Fibroblast of skin of back (primary cell): ENCODE results near the gene SEC61A1.

ENCODE experiments used
- DNase-seq: peaks from one replicate; pipeline ENCODE4 v3.0.0-alpha.2; 2013

SEC61A1 gene

GRCh38 chr3:128113817-128114794 lies 61.9 kb downstream of the SEC61A1 start:
- DNase-seq = no peak
